KMS-11 (cell line): Measurements from ENCODE around the gene DDX60.
"Not testable (repeated sequence)": the region's sequence is repeated elsewhere in the genome, so short reads cannot be mapped to it uniquely, and the experiment has no call there.

Source experiments
- H2AFZ ChIP-seq: fragments of 200-600 bp; sonication (generic); 2 replicates; pipeline ENCODE4 v1.6.1; 2016; ENCODE audit warnings: antibody characterized with exemption, mixed run types, low read depth
- H3K27ac ChIP-seq: fragments of 200-600 bp; sonication (generic); 2 replicates; pipeline ENCODE4 v1.6.1; 2016; ENCODE audit warnings: mild to moderate bottlenecking, mixed run types
- H3K27me3 ChIP-seq: fragments of 200-600 bp; sonication (generic); 2 replicates; pipeline ENCODE4 v1.6.1; 2017; ENCODE audit warnings: mild to moderate bottlenecking, low read depth, mixed run types, moderate library complexity; ENCODE audit not compliant: insufficient read depth
- H3K36me3 ChIP-seq: fragments of 200-600 bp; sonication (generic); 2 replicates; pipeline ENCODE4 v1.6.1; 2017; ENCODE audit warnings: mild to moderate bottlenecking, mixed run types; ENCODE audit not compliant: insufficient read depth
- H3K4me1 ChIP-seq: fragments of 200-600 bp; sonication (generic); 2 replicates; pipeline ENCODE4 v1.6.1; 2016; ENCODE audit warnings: mild to moderate bottlenecking, low read depth, mixed run types; ENCODE audit not compliant: poor library complexity, severe bottlenecking
- H3K4me2 ChIP-seq: fragments of 200-600 bp; sonication (generic); 2 replicates; pipeline ENCODE4 v1.7.0; 2016; ENCODE audit warnings: mild to moderate bottlenecking, mixed run types
- H3K4me3 ChIP-seq: fragments of 200-600 bp; sonication (generic); IDR thresholded peaks from 2 replicates; pipeline ENCODE4 v1.6.1; 2017; ENCODE audit warnings: low read depth, low read length, mixed read lengths; ENCODE audit not compliant: insufficient read depth
- H3K79me2 ChIP-seq: fragments of 200-600 bp; sonication (generic); 2 replicates; pipeline ENCODE4 v1.6.1; 2016; ENCODE audit warnings: low read depth, mixed run types; ENCODE audit not compliant: insufficient read depth
- H3K9ac ChIP-seq: fragments of 200-600 bp; sonication (generic); 2 replicates; pipeline ENCODE4 v1.6.1; 2016; ENCODE audit warnings: mild to moderate bottlenecking, mixed run types
- H4K20me1 ChIP-seq: fragments of 200-600 bp; sonication (generic); 2 replicates; pipeline ENCODE4 v1.6.1; 2016; ENCODE audit warnings: mild to moderate bottlenecking, mixed run types; ENCODE audit not compliant: insufficient read depth
- CTCF ChIP-seq: fragments of 200-600 bp; sonication (generic); conservative IDR thresholded peaks from 2 replicates; pipeline ENCODE4 v1.6.1; 2017; ENCODE audit warnings: low read depth, mild to moderate bottlenecking, antibody characterized with exemption, low read length, moderate library complexity, mixed read lengths

Gene DDX60

GRCh38 chr4:168291242-168291641 is 27.3 kb downstream of the DDX60 start:
- Histone ChIP-seq H3K36me3 (no peaks in the 10 kb centered on the region), H3K79me2 (no peaks in the 10 kb centered on the region), H3K27me3 (no peaks in the 10 kb centered on the region), H3K27ac (no peak overlapping the region), H3K4me1 (no peaks in the 10 kb centered on the region), H3K9ac (no peak overlapping the region), H2AFZ (no peak overlapping the region), H3K4me2 (no peak overlapping the region), H4K20me1 (no peaks in the 10 kb centered on the region), H3K4me3 (no peak overlapping the region)
- TF ChIP-seq CTCF = no peak

- not testable (repeated sequence) for H3K4me1 ChIP-seq, H3K4me2 ChIP-seq, H3K36me3 ChIP-seq, H3K79me2 ChIP-seq, H3K27ac ChIP-seq, H4K20me1 ChIP-seq, H3K4me3 ChIP-seq, H3K9ac ChIP-seq, H2AFZ ChIP-seq, H3K27me3 ChIP-seq
Measured at GRCh38 chr4:168285850-168286249, 32.7 kb downstream of the DDX60 start.

- no peak overlapping the region for H3K27ac ChIP-seq
- no peak overlapping the region for H2AFZ ChIP-seq
- no peaks in the 10 kb centered on the region for H3K36me3 ChIP-seq
- no peak overlapping the region for H3K9ac ChIP-seq
- H3K27me3 ChIP-seq = no peaks in the 10 kb centered on the region
- H3K4me3 ChIP-seq = no peak overlapping the region
- H3K4me2 ChIP-seq = no peak overlapping the region
- H4K20me1 ChIP-seq = no peaks in the 10 kb centered on the region
- TF ChIP-seq CTCF = no peak
- no peaks in the 10 kb centered on the region for H3K79me2 ChIP-seq
- no peaks in the 10 kb centered on the region for H3K4me1 ChIP-seq
Measured at GRCh38 chr4:168279556-168279955, 39.0 kb downstream of the DDX60 start.

- Histone ChIP-seq H3K4me3 (no peak overlapping the region), H4K20me1 (no peaks in the 10 kb centered on the region), H3K4me1 (no peaks in the 10 kb centered on the region), H3K9ac (no peak overlapping the region), H2AFZ (no peak overlapping the region), H3K36me3 (no peaks in the 10 kb centered on the region), H3K79me2 (no peaks in the 10 kb centered on the region), H3K4me2 (no peak overlapping the region), H3K27me3 (no peaks in the 10 kb centered on the region), H3K27ac (no peak overlapping the region)
- no peak for TF ChIP-seq CTCF
Measured at GRCh38 chr4:168275836-168276235, 42.7 kb downstream of the DDX60 start.

GRCh38 chr4:168274871-168275270 is 43.7 kb downstream of the DDX60 start:
- Histone ChIP-seq H3K4me1 (no peaks in the 10 kb centered on the region), H3K79me2 (no peaks in the 10 kb centered on the region), H2AFZ (no peak overlapping the region), H4K20me1 (no peaks in the 10 kb centered on the region), H3K27ac (no peak overlapping the region), H3K36me3 (no peaks in the 10 kb centered on the region), H3K4me2 (no peak overlapping the region), H3K27me3 (no peaks in the 10 kb centered on the region), H3K9ac (no peak overlapping the region), H3K4me3 (no peak overlapping the region)
- TF ChIP-seq CTCF = no peak
